Measurements from ENCODE around the gene SLC4A8.

DNA sequence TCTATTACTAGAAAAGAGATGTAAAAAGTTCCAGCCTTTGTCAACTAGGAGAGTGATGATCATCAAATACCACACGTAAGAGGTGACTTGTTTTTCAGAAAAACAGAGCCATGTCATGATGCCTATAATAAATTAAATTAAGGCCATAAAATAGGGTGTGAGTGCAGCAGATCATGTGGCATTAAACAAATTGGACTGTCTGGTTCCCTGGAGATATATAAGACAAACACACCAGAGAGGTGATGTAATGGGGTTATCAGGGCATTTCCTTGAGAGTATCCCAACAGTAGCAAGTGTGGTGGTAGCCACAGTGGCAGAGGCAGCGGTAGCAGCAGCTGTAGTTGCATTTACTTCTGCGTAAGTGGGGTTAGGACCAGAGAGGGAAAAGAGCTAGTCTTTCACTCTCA, 18.8 kb upstream of the SLC4A8 start:
- TF ChIP-seq, protein P1, sequence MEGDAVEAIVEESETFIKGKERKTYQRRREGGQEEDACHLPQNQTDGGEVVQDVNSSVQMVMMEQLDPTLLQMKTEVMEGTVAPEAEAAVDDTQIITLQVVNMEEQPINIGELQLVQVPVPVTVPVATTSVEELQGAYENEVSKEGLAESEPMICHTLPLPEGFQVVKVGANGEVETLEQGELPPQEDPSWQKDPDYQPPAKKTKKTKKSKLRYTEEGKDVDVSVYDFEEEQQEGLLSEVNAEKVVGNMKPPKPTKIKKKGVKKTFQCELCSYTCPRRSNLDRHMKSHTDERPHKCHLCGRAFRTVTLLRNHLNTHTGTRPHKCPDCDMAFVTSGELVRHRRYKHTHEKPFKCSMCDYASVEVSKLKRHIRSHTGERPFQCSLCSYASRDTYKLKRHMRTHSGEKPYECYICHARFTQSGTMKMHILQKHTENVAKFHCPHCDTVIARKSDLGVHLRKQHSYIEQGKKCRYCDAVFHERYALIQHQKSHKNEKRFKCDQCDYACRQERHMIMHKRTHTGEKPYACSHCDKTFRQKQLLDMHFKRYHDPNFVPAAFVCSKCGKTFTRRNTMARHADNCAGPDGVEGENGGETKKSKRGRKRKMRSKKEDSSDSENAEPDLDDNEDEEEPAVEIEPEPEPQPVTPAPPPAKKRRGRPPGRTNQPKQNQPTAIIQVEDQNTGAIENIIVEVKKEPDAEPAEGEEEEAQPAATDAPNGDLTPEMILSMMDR (IDR thresholded peaks at IDR 0.05 in 4 of 5, conservative IDR thresholded peaks at IDR 0.05 in 1 of 5) = no peak
- no peak for TF ChIP-seq POLR2A (IDR thresholded peaks at IDR 0.05)
